Uterus (tissue), 4 donors: ENCODE measurements around the gene EDN2. TPM values are rescaled to one million over a fixed set of nuclear protein-coding genes. Genes with fewer than 3 reads are reported as not detected.

Experiments
- DNase-seq, 2 donors: peaks; one replicate each; pipeline ENCODE4 v3.0.0-alpha.2; 2019 to 2020
- H3K27ac ChIP-seq, 2 donors: fragments of 200-600 bp; sonication (generic); 1 replicate in 1 of 2; 2 replicates in 1 of 2; pipeline ENCODE4 v1.5.1; 2016 to 2018
- H3K27me3 ChIP-seq, 2 donors: fragments of 200-600 bp; sonication (generic); one replicate each; pipeline ENCODE4 v1.5.1; 2018 to 2019; ENCODE audit warnings: control low read depth in 1 of 2
- H3K36me3 ChIP-seq, 2 donors: fragments of 200-600 bp; sonication (generic); one replicate each; pipeline ENCODE4 v1.5.1; 2019; ENCODE audit warnings: control low read depth in 1 of 2
- H3K4me1 ChIP-seq, 2 donors: fragments of 200-600 bp; sonication (generic); one replicate each; pipeline ENCODE4 v1.5.1; 2018 to 2019; ENCODE audit warnings: control low read depth in 1 of 2
- H3K4me3 ChIP-seq, 2 donors: fragments of 200-600 bp; sonication (generic); 1 replicate in 1 of 2; 2 replicates in 1 of 2; pipeline ENCODE4 v1.5.1; 2018 to 2019; ENCODE audit warnings: mild to moderate bottlenecking in 1 of 2
- H3K9me3 ChIP-seq, 2 donors: fragments of 200-600 bp; sonication (generic); one replicate each; pipeline ENCODE4 v1.5.1; 2019; ENCODE audit warnings: control low read depth in 1 of 2
- CTCF ChIP-seq, 4 experiments: fragments of 200-600 bp in 2 of 4; fragments of 450-650 bp in 2 of 4; sonication (generic) in 2 of 4; IDR thresholded peaks; one replicate each; pipeline ENCODE4 v1.5.1; 2016 to 2019; ENCODE audit warnings: antibody characterized with exemption in 4 of 4, mild to moderate bottlenecking in 2 of 4, moderate library complexity in 1 of 4
- POLR2A ChIP-seq, 2 donors: fragments of 450-650 bp; IDR thresholded peaks; one replicate each; pipeline ENCODE4 v1.6.1; 2016; ENCODE audit warnings: antibody characterized with exemption in 2 of 2, mild to moderate bottlenecking in 1 of 2, moderate library complexity in 1 of 2
- intact Hi-C: fragments of 100-400 bp; cut with DNase I; formaldehyde crosslinking; loops from one replicate; pipeline ENCODE4 v1.15.1; 2023; ENCODE audit warnings: low total_unique reads
- total RNA-seq, 4 donors: library from RNA; depleted of rRNA in 3 of 4; stranded (reverse); fragments of >200 nt in 3 of 4; gene quantifications; one replicate each; pipeline versions ENCODE4 v1.1.0 to v1.2.4, GENCODE V29; 2014 to 2023
- donor health status: DM: yes; HTN: yes; CAD: no.

Gene EDN2
- total RNA-seq, 4 donors from 2014 or later: 1.6 to 3.7 TPM; not detected in 2

- H3K9me3 ChIP-seq: no peaks in the 10 kb centered on the region
- peak overlapping the region in 1 of 2 donors; percentile 19 for H3K4me3 ChIP-seq
- no peaks in the 10 kb centered on the region for H3K36me3 ChIP-seq
- peak overlapping the region; percentile 96 to 98 for H3K27ac ChIP-seq
- DNase-seq: peak in 1 of 2 donors; percentile 61
- H3K27me3 ChIP-seq: no peaks in the 10 kb centered on the region
- TF ChIP-seq POLR2A (IDR thresholded peaks at IDR 0.05): no peak
- peak in 1 of 4 experiments; percentile 13 for TF ChIP-seq CTCF (IDR thresholded peaks at IDR 0.05)
- H3K4me1 ChIP-seq: peaks cover 0 to 19% of the 10 kb centered on the region in 2 donors
- intact Hi-C loops: no loop called here
These were observed 10.9 kb upstream of the EDN2 start for GRCh38 chr1:41495210-41495948.

- peaks cover 0 to 16% of the 10 kb centered on the region in 2 donors for H3K4me1 ChIP-seq
- no peak overlapping the region for H3K4me3 ChIP-seq
- no peaks in the 10 kb centered on the region for H3K36me3 ChIP-seq
- TF ChIP-seq POLR2A (IDR thresholded peaks at IDR 0.05): no peak
- no peak for TF ChIP-seq CTCF (IDR thresholded peaks at IDR 0.05)
- peak overlapping the region; percentile 96 to 98 for H3K27ac ChIP-seq
- no peaks in the 10 kb centered on the region for H3K9me3 ChIP-seq
- H3K27me3 ChIP-seq: no peaks in the 10 kb centered on the region
- DNase-seq: no peak
- intact Hi-C loops: no loop called here
These were observed 10.1 kb upstream of the EDN2 start for GRCh38 chr1:41494351-41495209.

DNA sequence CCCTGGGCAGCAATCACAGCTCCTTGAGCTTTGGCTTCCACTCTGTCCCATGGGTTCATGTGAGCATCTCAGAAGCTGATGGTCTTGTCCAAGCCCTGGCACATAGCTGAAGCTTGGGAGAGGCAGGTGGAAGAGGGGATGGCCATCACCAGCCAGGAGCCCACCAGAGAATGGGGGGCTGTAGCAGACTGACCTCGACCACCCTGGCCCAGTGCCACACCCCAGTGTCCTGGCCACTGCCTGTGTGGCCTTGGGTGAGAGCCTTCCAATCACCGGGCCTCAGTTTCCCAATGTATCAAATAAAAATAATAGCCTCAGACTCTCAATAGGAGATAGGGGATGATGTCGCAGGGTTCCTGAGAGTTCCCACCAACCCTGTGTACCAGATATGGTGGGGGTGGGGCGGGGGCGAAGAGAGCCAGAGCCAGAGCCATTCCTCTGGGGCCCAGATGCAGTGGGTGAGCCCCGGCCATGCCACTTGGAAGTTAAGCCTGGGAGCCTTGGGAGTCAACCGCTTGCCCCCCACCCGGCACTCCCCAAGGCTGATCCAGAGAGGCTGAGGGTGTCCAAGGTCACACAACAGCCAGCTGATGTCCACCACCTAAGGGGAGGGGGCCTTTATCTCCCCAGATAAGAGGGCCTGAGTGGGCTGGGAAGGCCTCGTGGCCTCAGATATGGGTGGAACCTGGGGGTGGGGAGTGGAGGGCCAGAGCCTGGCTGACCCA lies 9.3 kb upstream of the EDN2 start:
- no peak overlapping the region for H3K4me3 ChIP-seq
- peaks cover 0 to 16% of the 10 kb centered on the region in 2 donors for H3K4me1 ChIP-seq
- TF ChIP-seq CTCF (IDR thresholded peaks at IDR 0.05): no peak
- TF ChIP-seq POLR2A (IDR thresholded peaks at IDR 0.05): no peak
- H3K27ac ChIP-seq: no peak overlapping the region
- no peaks in the 10 kb centered on the region for H3K27me3 ChIP-seq
- DNase-seq: no peak
- intact Hi-C loops: no loop called here
- H3K36me3 ChIP-seq: no peaks in the 10 kb centered on the region
- H3K9me3 ChIP-seq: no peaks in the 10 kb centered on the region

DNA sequence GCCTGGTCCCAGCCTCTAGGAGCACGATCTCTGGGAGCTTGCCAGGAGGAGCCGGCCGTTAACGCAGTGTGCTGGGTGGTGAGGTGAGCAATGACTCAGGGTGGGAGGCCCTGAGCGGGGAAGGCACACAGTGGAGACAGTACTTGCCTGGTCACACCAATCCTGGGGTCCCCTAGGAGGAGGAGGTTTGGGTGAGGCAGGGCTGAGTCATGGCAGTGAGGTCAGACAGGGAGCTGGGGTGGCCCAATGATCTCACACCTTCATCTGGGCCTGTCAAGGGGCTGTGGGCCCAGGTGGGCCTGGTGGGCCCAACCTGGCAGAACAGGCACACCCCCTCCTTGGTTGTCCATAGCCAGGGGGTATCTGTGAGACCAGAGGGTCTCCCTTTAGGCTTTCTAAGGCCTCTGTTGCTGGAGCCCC lies 8.6 kb upstream of the EDN2 start:
- Histone ChIP-seq H3K36me3 (no peaks in the 10 kb centered on the region), H3K27ac (no peak overlapping the region), H3K4me1 (peaks cover 0 to 16% of the 10 kb centered on the region in 2 donors), H3K27me3 (no peaks in the 10 kb centered on the region), H3K9me3 (no peaks in the 10 kb centered on the region), H3K4me3 (no peak overlapping the region)
- TF ChIP-seq POLR2A (IDR thresholded peaks at IDR 0.05) (no peak), CTCF (IDR thresholded peaks at IDR 0.05) (no peak)
- peak in 1 of 2 donors; percentile 64 for DNase-seq
- intact Hi-C loops: no loop called here
